OCI-LY3 (cell line): ENCODE results near the gene CDH3.

Source experiments
- CTCF ChIP-seq: fragments of 200-600, 300-600 bp; sonication (generic); IDR thresholded peaks from 2 replicates; pipeline ENCODE4 v1.5.1; 2014; ENCODE audit warnings: antibody characterized with exemption, low read length, low read depth
- EZH2phosphoT487 ChIP-seq: fragments of 200-600 bp; shearing (Covaris generic); IDR thresholded peaks from 2 replicates; pipeline ENCODE4 v1.6.1; 2018; ENCODE audit warnings: antibody characterized with exemption, mixed run types, low read depth

GRCh38 chr16:68732042-68732680 lies 87.1 kb downstream of the CDH3 start:
- TF ChIP-seq EZH2phosphoT487 (no peak), CTCF (no peak)
